RCC 7860 (cell line): ENCODE results near the gene EXOSC1.
"Not testable (repeated sequence)": the region's sequence is repeated elsewhere in the genome, so short reads cannot be mapped to it uniquely, and the experiment has no call there.

ENCODE experiments used
- DNase-seq: peaks from one replicate; pipeline ENCODE4 v3.0.0-alpha.2; 2015; ENCODE audit warnings: low spot score
- FAIRE-seq: peaks from 2 replicates; lab custom pipeline; 2012; peaks lifted over from hg19 to GRCh38; lab: Jason Lieb, UNC

The EXOSC1 gene, protein sequence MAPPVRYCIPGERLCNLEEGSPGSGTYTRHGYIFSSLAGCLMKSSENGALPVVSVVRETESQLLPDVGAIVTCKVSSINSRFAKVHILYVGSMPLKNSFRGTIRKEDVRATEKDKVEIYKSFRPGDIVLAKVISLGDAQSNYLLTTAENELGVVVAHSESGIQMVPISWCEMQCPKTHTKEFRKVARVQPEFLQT

GRCh38 chr10:97445722-97446639, at the start of gene EXOSC1, which contains the start of gene ZDHHC16:
EXOSC1 (minus strand) TSS chr10:97446006; CDS start chr10:97445985, 21 bp downstream.
ZDHHC16 (plus strand) TSS chr10:97446175; CDS start chr10:97451676, 5,501 bp downstream.
- DNase-seq: peak; percentile 93
- peak; percentile 86 for FAIRE-seq

DNA sequence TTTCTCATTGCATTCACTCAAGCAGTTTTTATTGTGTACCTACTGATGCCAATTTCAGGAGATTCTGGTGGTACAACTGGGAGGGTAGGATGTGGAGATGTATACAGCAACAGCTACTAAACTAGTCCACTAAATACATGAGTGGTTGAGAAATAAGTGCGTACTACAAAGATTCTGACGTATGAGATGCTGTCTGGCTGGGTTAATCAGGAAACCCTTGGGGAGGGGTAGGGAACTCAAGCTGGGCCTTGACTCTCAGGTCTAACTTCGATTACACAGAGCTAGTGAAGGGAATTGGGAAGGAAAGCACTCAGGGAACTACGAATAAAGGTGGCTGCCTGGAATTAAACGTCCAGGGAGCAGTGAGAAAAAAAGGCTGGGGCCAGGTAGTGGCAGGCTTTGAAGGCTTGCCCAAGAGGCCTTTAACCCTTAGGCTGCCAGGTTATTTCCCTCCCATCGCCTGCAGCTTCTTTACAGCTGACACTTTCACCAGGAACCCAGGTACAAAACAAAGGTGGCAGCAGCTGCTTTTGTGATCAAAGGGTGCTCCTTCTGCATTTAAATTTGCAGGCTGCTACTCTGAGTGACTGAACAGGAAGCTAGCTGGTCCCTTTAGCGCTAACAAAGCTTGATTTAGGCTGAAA, 49.2 kb upstream of the EXOSC1 start:
- DNase-seq (no peak), FAIRE-seq (no peak)

DNA sequence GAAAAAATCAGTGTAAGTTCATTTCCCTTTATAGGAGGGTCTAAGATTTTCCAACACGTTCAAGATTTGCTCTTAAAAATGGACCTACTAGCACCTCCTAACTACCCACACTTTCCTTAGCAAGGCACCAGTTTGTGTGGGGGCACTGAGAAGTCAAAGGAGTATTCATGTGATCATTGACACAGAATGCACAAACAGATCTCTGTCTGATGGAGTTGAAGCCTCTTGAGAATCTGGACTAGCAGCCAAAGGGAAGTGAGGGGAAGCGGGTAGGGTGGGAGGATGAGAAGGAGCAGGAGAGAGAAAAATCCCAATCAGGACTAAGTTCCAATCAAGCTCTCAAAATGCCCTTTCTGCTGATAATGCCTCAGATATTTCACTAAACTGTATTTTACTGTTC, 48.3 kb upstream of the EXOSC1 start:
- FAIRE-seq: no peak
- DNase-seq: no peak

- DNase-seq: no peak
- no peak for FAIRE-seq
Measured at GRCh38 chr10:97490592-97490991, 44.8 kb upstream of the EXOSC1 start.

- FAIRE-seq (no peak), DNase-seq (no peak)
Measured at GRCh38 chr10:97485647-97486281, 40.0 kb upstream of the EXOSC1 start.

DNA sequence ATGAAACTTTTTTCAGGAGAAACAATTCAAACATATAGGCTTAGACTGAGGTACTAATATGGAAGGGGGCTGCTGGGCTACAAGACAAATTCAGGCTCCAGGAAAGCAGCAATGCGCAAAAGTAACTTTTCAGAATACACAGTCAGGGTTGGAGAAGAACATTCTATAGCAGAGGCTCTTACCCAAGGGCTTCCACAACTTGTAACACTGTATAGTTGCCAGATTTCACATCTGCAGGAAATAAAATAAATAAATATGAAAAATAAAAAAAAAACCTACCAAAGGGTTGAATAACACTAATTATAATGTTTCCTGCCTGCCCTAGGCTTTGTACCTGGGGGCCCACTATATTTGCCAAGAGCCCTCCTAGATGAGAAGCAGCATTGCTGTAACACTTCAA, 38.1 kb upstream of the EXOSC1 start:
- no peak for FAIRE-seq
- no peak for DNase-seq

DNA sequence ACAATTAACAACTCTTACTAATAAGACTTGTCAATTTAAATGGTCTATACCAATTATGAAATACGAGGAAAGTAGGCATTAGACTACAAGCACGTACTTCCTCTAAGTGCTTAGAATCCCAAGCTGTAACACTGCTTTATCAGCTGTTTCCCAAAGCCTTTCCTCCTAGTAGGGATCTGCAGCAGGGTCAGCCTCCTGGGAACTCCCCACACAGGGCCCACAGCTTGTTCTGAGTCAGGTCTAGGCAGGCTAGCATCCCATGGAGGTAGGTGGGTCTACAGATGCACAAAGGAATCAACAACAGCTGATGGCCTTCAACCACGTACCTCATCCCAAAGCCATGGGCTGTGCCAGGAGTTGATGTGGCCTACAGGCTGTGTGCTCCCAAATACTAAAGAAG, 37.7 kb upstream of the EXOSC1 start:
- DNase-seq: no peak
- FAIRE-seq: no peak

DNA sequence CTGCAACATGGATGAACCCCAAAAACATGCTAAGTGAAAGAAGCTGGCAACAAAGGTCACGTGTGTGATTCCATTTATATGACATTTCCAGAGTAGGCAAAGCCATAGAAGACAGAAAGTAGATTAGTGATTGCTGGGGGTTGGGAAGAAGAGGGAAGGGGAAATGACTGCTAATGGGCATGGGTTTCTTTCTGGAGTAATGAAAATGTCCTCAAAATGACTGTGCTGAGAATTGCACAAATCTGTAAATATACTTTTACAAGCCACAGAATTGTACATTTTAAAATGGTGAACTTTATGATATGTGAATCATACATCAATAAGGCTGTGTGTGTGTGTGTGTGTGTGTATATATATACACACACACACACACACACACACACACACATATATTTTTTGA, 36.6 kb upstream of the EXOSC1 start:
- no peak for DNase-seq
- no peak for FAIRE-seq

- DNase-seq (no peak), FAIRE-seq (no peak)
Measured at GRCh38 chr10:97481071-97481470, 35.3 kb upstream of the EXOSC1 start.

- DNase-seq (no peak), FAIRE-seq (no peak)
Measured at GRCh38 chr10:97479939-97480338, 34.1 kb upstream of the EXOSC1 start.

- peak; percentile 23 for FAIRE-seq
- not testable (repeated sequence) for DNase-seq
Measured at GRCh38 chr10:97479410-97479809, 33.6 kb upstream of the EXOSC1 start.

- no peak for FAIRE-seq
Measured at GRCh38 chr10:97475936-97476594, 30.3 kb upstream of the EXOSC1 start.

DNA sequence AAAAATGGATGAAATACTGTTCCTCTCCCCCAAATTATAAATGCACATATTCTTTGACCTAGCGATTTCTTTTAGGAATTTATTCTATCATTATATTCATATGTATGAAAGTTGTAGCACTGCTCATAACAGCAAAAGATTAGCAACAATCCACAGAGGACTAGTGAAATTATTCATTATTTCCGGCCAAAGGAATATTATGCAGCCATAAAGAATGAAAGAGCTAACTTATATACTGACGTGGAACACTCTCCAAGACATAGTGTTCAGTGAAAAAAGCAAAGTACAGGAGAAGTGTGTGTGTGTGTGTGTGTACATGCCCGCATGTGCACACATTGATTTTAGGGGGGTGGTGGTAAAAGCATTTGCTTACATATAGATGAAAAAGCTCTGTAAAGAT, 29.1 kb upstream of the EXOSC1 start:
- no peak for DNase-seq
- no peak for FAIRE-seq

More at GRCh38 chr10:97475936-97476594, 30.3 kb upstream of the EXOSC1 start:
- DNase-seq: no peak

GRCh38 chr10:97468781-97469180, 23.0 kb upstream of the EXOSC1 start:
- not testable (repeated sequence) for DNase-seq, FAIRE-seq

- DNase-seq (no peak), FAIRE-seq (no peak)
Measured at GRCh38 chr10:97468162-97468561, 22.4 kb upstream of the EXOSC1 start.

- FAIRE-seq: peak; percentile 30
Measured at GRCh38 chr10:97466755-97467154, 20.9 kb upstream of the EXOSC1 start.

GRCh38 chr10:97465982-97466381, 20.2 kb upstream of the EXOSC1 start:
- FAIRE-seq (no peak), DNase-seq (no peak)

More at GRCh38 chr10:97466755-97467154, 20.9 kb upstream of the EXOSC1 start:
- DNase-seq: peak; percentile 70

DNA sequence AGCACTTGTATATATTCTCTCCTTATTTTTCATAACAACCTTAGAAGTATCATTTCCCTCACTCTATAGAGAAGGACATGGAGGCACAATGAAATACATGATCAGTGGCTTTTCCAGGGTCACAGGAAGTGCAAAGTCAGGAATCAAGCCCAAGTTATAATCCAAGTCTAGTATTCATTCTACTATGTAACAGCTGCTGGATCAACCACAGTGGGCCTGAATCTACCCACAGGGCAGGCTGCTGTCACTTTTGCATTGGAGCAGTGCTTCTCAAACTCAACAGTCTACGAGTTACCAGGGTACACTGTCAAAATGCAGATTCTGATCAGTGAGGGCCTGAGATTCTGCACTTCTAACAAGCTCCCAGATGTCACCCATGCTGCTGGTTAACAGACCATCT, 18.4 kb upstream of the EXOSC1 start:
- no peak for FAIRE-seq
- no peak for DNase-seq

DNA sequence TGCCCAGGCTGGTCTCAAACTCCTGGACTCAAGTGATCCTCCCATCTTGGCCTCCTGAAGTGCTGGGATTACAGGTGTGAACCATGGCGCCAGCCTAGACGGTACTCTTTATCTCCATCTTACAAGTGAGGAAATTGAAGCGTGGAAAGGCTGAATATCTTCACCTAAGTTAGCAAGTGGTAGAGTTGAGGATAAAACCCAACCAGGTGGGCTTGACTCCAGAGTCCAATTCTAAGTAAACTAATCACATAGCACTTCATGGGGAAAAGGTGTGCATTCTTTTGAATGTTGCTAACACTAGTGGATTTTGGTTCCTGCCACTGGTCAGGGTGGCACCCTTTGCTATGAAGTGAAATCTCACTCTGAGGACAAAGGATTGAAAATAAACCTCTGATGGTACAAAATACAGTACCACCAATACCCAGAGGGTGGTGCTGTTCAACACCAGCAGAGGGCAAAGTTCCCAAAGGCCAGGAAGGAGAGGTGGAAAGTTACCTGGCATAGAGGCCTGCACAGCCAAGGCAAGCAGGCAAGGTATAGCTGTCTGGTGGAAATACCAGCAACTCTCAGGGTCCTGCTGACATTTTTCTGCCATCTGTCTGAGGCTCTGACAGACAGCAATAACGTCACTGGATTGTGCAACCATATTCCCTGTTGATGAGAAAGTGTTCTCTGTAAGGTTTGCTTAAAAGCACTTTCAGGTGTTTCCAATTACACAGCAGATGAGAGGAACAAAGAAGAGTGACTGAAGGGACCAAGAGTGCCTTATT, 17.7 kb upstream of the EXOSC1 start:
- DNase-seq: peak; percentile 49
- FAIRE-seq: peak; percentile 10

GRCh38 chr10:97462309-97462708, 16.5 kb upstream of the EXOSC1 start:
- FAIRE-seq (no peak), DNase-seq (no peak)
